Measurements from ENCODE around the gene ABLIM1.

ABLIM1 gene

GRCh38 chr10:114613237-114613979, 44.7 kb downstream of the ABLIM1 start:
- no peak overlapping the region for H3K4me3 ChIP-seq (ENCODE audit: low read depth, low read length)
- TF ChIP-seq CTCF (IDR thresholded peaks at IDR 0.05; ENCODE audit: low read depth, low read length, missing control alignments): no peak
- DNase-seq (ENCODE audit: low read depth): no peak

GRCh38 chr10:114611617-114612016, 46.5 kb downstream of the ABLIM1 start:
- no peak for TF ChIP-seq CTCF (IDR thresholded peaks at IDR 0.05; ENCODE audit: low read depth, low read length, missing control alignments)
- no peak overlapping the region for H3K4me3 ChIP-seq (ENCODE audit: low read depth, low read length)
- DNase-seq (ENCODE audit: low read depth): no peak

- DNase-seq (ENCODE audit: low read depth): no peak
- no peak overlapping the region for H3K4me3 ChIP-seq (ENCODE audit: low read depth, low read length)
- TF ChIP-seq CTCF (IDR thresholded peaks at IDR 0.05; ENCODE audit: low read depth, low read length, missing control alignments): no peak
Observed at GRCh38 chr10:114609518-114610426, 48.3 kb downstream of the ABLIM1 start.

GRCh38 chr10:114607358-114607998, 50.6 kb downstream of the ABLIM1 start:
- no peak for TF ChIP-seq CTCF (IDR thresholded peaks at IDR 0.05; ENCODE audit: low read depth, low read length, missing control alignments)
- no peak for DNase-seq (ENCODE audit: low read depth)
- no peak overlapping the region for H3K4me3 ChIP-seq (ENCODE audit: low read depth, low read length)

GRCh38 chr10:114605155-114605797, 52.8 kb downstream of the ABLIM1 start:
- H3K4me3 ChIP-seq (ENCODE audit: low read depth, low read length): no peak overlapping the region
- TF ChIP-seq CTCF (IDR thresholded peaks at IDR 0.05; ENCODE audit: low read depth, low read length, missing control alignments): no peak
- no peak for DNase-seq (ENCODE audit: low read depth)

GRCh38 chr10:114604357-114605130, 53.5 kb downstream of the ABLIM1 start:
- DNase-seq (ENCODE audit: low read depth): no peak
- H3K4me3 ChIP-seq (ENCODE audit: low read depth, low read length): no peak overlapping the region
- no peak for TF ChIP-seq CTCF (IDR thresholded peaks at IDR 0.05; ENCODE audit: low read depth, low read length, missing control alignments)
